Trophoblast cell (in vitro differentiated cells and primary cell): Measurements from ENCODE around the gene ITGB4.
A peak's percentile ranks its signal among the peaks of the same experiment; 100 is the strongest.

Experiments
- DNase-seq, 2 donors: peaks; one replicate each; pipeline ENCODE4 v3.0.0-alpha.2; 2016
- H2AFZ ChIP-seq: 2 replicates; pipeline ENCODE4 v1.6.1; 2013; ENCODE audit warnings: low read length, moderate library complexity, mild to moderate bottlenecking; ENCODE audit not compliant: insufficient read depth, poor library complexity
- H2AK5ac ChIP-seq: 2 replicates; pipeline ENCODE4 v1.6.1; 2013; ENCODE audit warnings: mild to moderate bottlenecking, low read length
- H2BK120ac ChIP-seq: 2 replicates; pipeline ENCODE4 v1.6.1; 2013; ENCODE audit warnings: low read length, mild to moderate bottlenecking, moderate library complexity; ENCODE audit not compliant: insufficient read depth, poor library complexity
- H2BK12ac ChIP-seq: 2 replicates; pipeline ENCODE4 v1.6.1; 2013; ENCODE audit warnings: mild to moderate bottlenecking, low read length, moderate library complexity
- H2BK5ac ChIP-seq: 2 replicates; pipeline ENCODE4 v1.6.1; 2013; ENCODE audit warnings: low read length, low read depth, moderate library complexity, mild to moderate bottlenecking; ENCODE audit not compliant: poor library complexity
- H3K14ac ChIP-seq: 2 replicates; pipeline ENCODE4 v1.6.1; 2013; ENCODE audit warnings: mild to moderate bottlenecking, low read length
- H3K18ac ChIP-seq: 2 replicates; pipeline ENCODE4 v1.6.1; 2013; ENCODE audit warnings: mild to moderate bottlenecking, low read length
- H3K23ac ChIP-seq: 2 replicates; pipeline ENCODE4 v1.6.1; 2013; ENCODE audit warnings: low read length
- H3K27ac ChIP-seq: 2 replicates; pipeline ENCODE4 v1.5.1; 2013; ENCODE audit warnings: low read depth, mild to moderate bottlenecking, inconsistent platforms, low read length, moderate library complexity
- H3K27me3 ChIP-seq: 2 replicates; pipeline ENCODE4 v1.6.1; 2013; ENCODE audit warnings: inconsistent platforms, mild to moderate bottlenecking, low read length, moderate library complexity; ENCODE audit not compliant: insufficient read depth
- H3K36me3 ChIP-seq, 2 experiments: 1 replicate in 1 of 2; 2 replicates in 1 of 2; pipeline ENCODE4 v1.6.1; 2013; ENCODE audit warnings: low read length in 2 of 2, mild to moderate bottlenecking in 2 of 2, moderate library complexity in 1 of 2; ENCODE audit not compliant: insufficient read depth in 2 of 2, control insufficient read depth in 1 of 2
- H3K4ac ChIP-seq: 2 replicates; pipeline ENCODE4 v1.6.1; 2013; ENCODE audit warnings: low read depth, mild to moderate bottlenecking, low read length, moderate library complexity
- H3K4me1 ChIP-seq, 2 experiments: 1 replicate in 1 of 2; 2 replicates in 1 of 2; pipeline ENCODE4 v1.6.1; 2013; ENCODE audit warnings: low read length in 2 of 2, mild to moderate bottlenecking in 2 of 2, moderate library complexity in 1 of 2; ENCODE audit not compliant: insufficient read depth in 2 of 2, control insufficient read depth in 1 of 2
- H3K4me2 ChIP-seq: 2 replicates; pipeline ENCODE4 v1.6.1; 2013; ENCODE audit warnings: inconsistent platforms, mild to moderate bottlenecking, low read length, moderate library complexity
- H3K4me3 ChIP-seq: 2 replicates; pipeline ENCODE4 v1.5.1; 2013; ENCODE audit warnings: mild to moderate bottlenecking, low read depth, low read length, inconsistent platforms
- H3K79me1 ChIP-seq: one replicate; pipeline ENCODE4 v1.6.1; 2013; ENCODE audit warnings: low read length
- H3K79me2 ChIP-seq: 2 replicates; pipeline ENCODE4 v1.6.1; 2013; ENCODE audit warnings: low read length, mild to moderate bottlenecking; ENCODE audit not compliant: control insufficient read depth, insufficient read depth, poor library complexity
- H3K9ac ChIP-seq: 2 replicates; pipeline ENCODE4 v1.6.1; 2013; ENCODE audit warnings: mild to moderate bottlenecking, low read length
- H3K9me3 ChIP-seq: 2 replicates; pipeline ENCODE4 v1.6.1; 2013; ENCODE audit warnings: low read depth, mild to moderate bottlenecking, control low read depth, inconsistent platforms, low read length; ENCODE audit not compliant: insufficient read depth
- H4K12ac ChIP-seq: 2 replicates; pipeline ENCODE4 v1.6.1; 2013; ENCODE audit warnings: low read depth, mild to moderate bottlenecking, low read length, moderate library complexity
- H4K8ac ChIP-seq: 2 replicates; pipeline ENCODE4 v1.6.1; 2013; ENCODE audit warnings: low read depth, mild to moderate bottlenecking, low read length, moderate library complexity
- H4K91ac ChIP-seq: one replicate; pipeline ENCODE4 v1.6.1; 2013; ENCODE audit warnings: low read depth, mild to moderate bottlenecking, low read length, moderate library complexity
- WGBS: extraction: QIAGEN DNeasy Blood & Tissue Kit; methylation state at CpG from one replicate; pipeline ENCODE4 v1.1.7; 2013; ENCODE audit warnings: missing lambda C conversion rate; ENCODE audit not compliant: insufficient read length, insufficient coverage; ENCODE audit errors: extremely low coverage; 5-methylcytosine and 5-hydroxymethylcytosine counted together

ITGB4 gene

GRCh38 chr17:75793460-75793859, 72.2 kb downstream of the ITGB4 start:
- H2BK5ac ChIP-seq = no peak overlapping the region
- no peaks in the 10 kb centered on the region for H3K79me1 ChIP-seq
- peaks cover 1% of the 10 kb centered on the region for H3K79me2 ChIP-seq
- no peak overlapping the region for H2BK12ac ChIP-seq
- H3K4me3 ChIP-seq = no peak overlapping the region
- no peak overlapping the region for H4K91ac ChIP-seq
- no peak overlapping the region for H3K14ac ChIP-seq
- WGBS = no CpG with 5 or more reads among the region's 1 CpG
- no peak overlapping the region for H3K23ac ChIP-seq
- no peak overlapping the region for H3K27ac ChIP-seq
- no peak overlapping the region for H2AK5ac ChIP-seq
- no peak overlapping the region for H2AFZ ChIP-seq
- no peak overlapping the region for H3K4ac ChIP-seq
- no peaks in the 10 kb centered on the region for H3K27me3 ChIP-seq
- H3K4me1 ChIP-seq = no peaks in the 10 kb centered on the region
- H4K8ac ChIP-seq = no peak overlapping the region
- no peak overlapping the region for H2BK120ac ChIP-seq
- no peak overlapping the region for H3K18ac ChIP-seq
- no peak overlapping the region for H3K4me2 ChIP-seq
- peaks cover 18 to 28% of the 10 kb centered on the region in 2 experiments for H3K36me3 ChIP-seq
- H4K12ac ChIP-seq = no peak overlapping the region
- H3K9me3 ChIP-seq = no peaks in the 10 kb centered on the region
- no peak overlapping the region for H3K9ac ChIP-seq
- DNase-seq = no peak

GRCh38 chr17:75795820-75796607, 74.8 kb downstream of the ITGB4 start:
- H2BK12ac ChIP-seq = no peak overlapping the region
- no peak overlapping the region for H2BK5ac ChIP-seq
- WGBS = no CpG with 5 or more reads among the region's 8 CpGs
- no peak overlapping the region for H3K4ac ChIP-seq
- H4K91ac ChIP-seq = no peak overlapping the region
- H2BK120ac ChIP-seq = no peak overlapping the region
- H3K18ac ChIP-seq = peak overlapping the region; percentile 64
- no peak overlapping the region for H2AFZ ChIP-seq
- H3K36me3 ChIP-seq = peaks cover 33 to 43% of the 10 kb centered on the region in 2 experiments
- H3K4me2 ChIP-seq = no peak overlapping the region
- no peaks in the 10 kb centered on the region for H3K9me3 ChIP-seq
- no peak overlapping the region for H3K14ac ChIP-seq
- H2AK5ac ChIP-seq = no peak overlapping the region
- H3K79me1 ChIP-seq = no peaks in the 10 kb centered on the region
- no peaks in the 10 kb centered on the region for H3K4me1 ChIP-seq
- no peak for DNase-seq
- no peak overlapping the region for H3K9ac ChIP-seq
- H4K12ac ChIP-seq = no peak overlapping the region
- H3K79me2 ChIP-seq = no peaks in the 10 kb centered on the region
- H3K27ac ChIP-seq = no peak overlapping the region
- H3K23ac ChIP-seq = no peak overlapping the region
- no peaks in the 10 kb centered on the region for H3K27me3 ChIP-seq
- no peak overlapping the region for H3K4me3 ChIP-seq
- no peak overlapping the region for H4K8ac ChIP-seq

DNA sequence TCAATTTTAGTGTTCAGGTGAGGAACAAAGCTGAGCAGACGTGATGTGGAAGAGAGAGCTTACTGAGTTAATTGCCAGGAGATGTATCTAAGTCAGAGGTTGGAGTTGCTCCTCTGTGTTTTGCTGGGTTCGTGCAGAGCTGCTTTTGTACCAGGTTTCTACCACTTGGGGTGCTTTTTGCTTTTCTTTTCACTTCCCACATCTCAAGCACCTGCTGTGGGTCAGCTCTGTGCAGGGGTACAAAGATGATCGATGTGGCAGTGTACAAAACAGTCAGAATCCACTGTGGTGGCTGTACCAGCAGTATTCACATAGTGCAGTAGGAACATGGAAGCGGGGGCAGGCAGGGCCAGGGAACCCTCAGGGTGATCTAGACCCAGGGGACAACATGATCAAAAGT, 78.1 kb downstream of the ITGB4 start:
- H3K9ac ChIP-seq = no peak overlapping the region
- H2BK5ac ChIP-seq = no peak overlapping the region
- no peak overlapping the region for H2BK12ac ChIP-seq
- H3K27ac ChIP-seq = no peak overlapping the region
- no peak for DNase-seq
- H2AK5ac ChIP-seq = no peak overlapping the region
- no peaks in the 10 kb centered on the region for H3K79me1 ChIP-seq
- H3K36me3 ChIP-seq = peaks cover 35 to 39% of the 10 kb centered on the region in 2 experiments
- no CpG with 5 or more reads among the region's 4 CpGs for WGBS
- no peak overlapping the region for H4K8ac ChIP-seq
- no peak overlapping the region for H4K12ac ChIP-seq
- no peak overlapping the region for H3K4me3 ChIP-seq
- no peak overlapping the region for H2AFZ ChIP-seq
- no peaks in the 10 kb centered on the region for H3K4me1 ChIP-seq
- no peak overlapping the region for H2BK120ac ChIP-seq
- no peak overlapping the region for H3K14ac ChIP-seq
- H3K18ac ChIP-seq = no peak overlapping the region
- no peak overlapping the region for H3K4ac ChIP-seq
- no peaks in the 10 kb centered on the region for H3K27me3 ChIP-seq
- no peaks in the 10 kb centered on the region for H3K9me3 ChIP-seq
- no peak overlapping the region for H4K91ac ChIP-seq
- H3K4me2 ChIP-seq = no peak overlapping the region
- no peaks in the 10 kb centered on the region for H3K79me2 ChIP-seq
- no peak overlapping the region for H3K23ac ChIP-seq

DNA sequence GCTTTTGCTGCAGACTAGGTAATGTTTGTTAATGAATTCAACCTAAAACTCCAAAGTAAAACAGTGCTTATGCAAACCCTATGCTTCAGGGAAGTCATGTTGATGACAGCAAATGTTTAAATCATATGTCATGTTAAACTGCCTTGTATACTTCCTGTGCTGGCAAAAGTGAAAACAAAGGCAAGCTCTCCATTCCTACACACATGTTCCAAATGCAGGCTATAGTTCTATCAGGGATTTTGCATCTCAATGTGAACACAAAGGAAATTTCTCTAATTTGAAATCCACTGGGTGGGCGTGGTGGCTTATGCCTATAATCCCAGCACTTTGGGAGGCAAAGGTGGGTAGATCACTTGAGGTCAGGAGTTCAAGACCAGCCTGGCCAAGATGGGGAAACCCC, 82.6 kb downstream of the ITGB4 start:
- H3K9ac ChIP-seq = no peak overlapping the region
- H3K27ac ChIP-seq = no peak overlapping the region
- peaks cover 7% of the 10 kb centered on the region for H3K79me1 ChIP-seq
- WGBS = no CpG with 5 or more reads among the region's 1 CpG
- H4K12ac ChIP-seq = no peak overlapping the region
- no peaks in the 10 kb centered on the region for H3K27me3 ChIP-seq
- no peak overlapping the region for H4K91ac ChIP-seq
- H3K18ac ChIP-seq = no peak overlapping the region
- no peak overlapping the region for H3K23ac ChIP-seq
- H3K79me2 ChIP-seq = peaks cover 3% of the 10 kb centered on the region
- H2AK5ac ChIP-seq = no peak overlapping the region
- H3K36me3 ChIP-seq = peaks cover 16 to 20% of the 10 kb centered on the region in 2 experiments
- H2BK5ac ChIP-seq = no peak overlapping the region
- H3K14ac ChIP-seq = no peak overlapping the region
- no peak overlapping the region for H2BK12ac ChIP-seq
- DNase-seq = no peak
- no peak overlapping the region for H4K8ac ChIP-seq
- no peak overlapping the region for H3K4ac ChIP-seq
- no peak overlapping the region for H3K4me2 ChIP-seq
- H3K4me3 ChIP-seq = no peak overlapping the region
- no peak overlapping the region for H2BK120ac ChIP-seq
- no peak overlapping the region for H2AFZ ChIP-seq
- H3K4me1 ChIP-seq = peaks cover 8 to 10% of the 10 kb centered on the region in 2 experiments
- no peaks in the 10 kb centered on the region for H3K9me3 ChIP-seq
